ENCODE measurements around the gene TESK2. TPM values are rescaled to one million over a fixed set of nuclear protein-coding genes. Genes with fewer than 3 reads are reported as not detected.
A peak's percentile ranks its signal among the peaks of the same experiment; 100 is the strongest.

The TESK2 gene
- total and polyA plus RNA-seq, 2 of the 8 experiments (the other 6 are each of a cell fraction or from before 2014, with no cell fraction given): 10.8 to 12.6 TPM

- POLR2A ChIA-PET (ENCODE audit: partially characterized antibody): interaction anchor here (0.6 to 21.4 kb wide), 8 partner anchors 10 to 526 kb away, joined by 3 to 472 read pairs (median 3); partner anchors contain the start of genes BTBD19, HPDL and TESK2
- Histone ChIP-seq H3K4me1 (replicated peaks in 1 of 4; ENCODE audit: control insufficient read depth in 3 of 4, insufficient read depth in 4 of 4, low read length in 3 of 4) (peaks cover 0 to 5% (median under 1%) of the 10 kb centered on the region in 4 experiments; a peak in 3 of 7 replicates), H2BK120ac (replicated peaks; ENCODE audit: low read depth, low read length) (no peak overlapping the region), H2BK12ac (ENCODE audit: low read depth, low read length) (no peak overlapping the region), H3K27me3 (replicated peaks in 1 of 4; ENCODE audit: control insufficient read depth in 3 of 4, extremely low read depth in 1 of 4, insufficient read depth in 3 of 4, low read length in 3 of 4) (no peaks in the 10 kb centered on the region), H3K23me2 (ENCODE audit: low read depth, low read length) (no peaks in the 10 kb centered on the region), H3K56ac (replicated peaks; ENCODE audit: insufficient read length, low read depth, low read length) (no peak overlapping the region), H3K4me3 (ENCODE audit: extremely low read depth in 1 of 4, insufficient read depth in 2 of 4, low read depth in 3 of 4, low read length in 4 of 4) (no peak overlapping the region), H2AK5ac (ENCODE audit: low read depth, low read length) (no peak overlapping the region), H4K20me1 (replicated peaks in 1 of 2; ENCODE audit: control insufficient read depth in 1 of 2, insufficient read depth in 2 of 2, low read length in 2 of 2) (no peaks in the 10 kb centered on the region), H4K8ac (ENCODE audit: extremely low read depth, insufficient read depth, low read length) (no peak overlapping the region), H4K91ac (replicated peaks; ENCODE audit: insufficient read length, low read length) (no peak overlapping the region), H4K5ac (ENCODE audit: insufficient read length, low read depth, low read length) (no peak overlapping the region), H2BK5ac (ENCODE audit: low read depth, low read length) (no peak overlapping the region), H3K14ac (ENCODE audit: insufficient read length) (no peak overlapping the region), H3K36me3 (ENCODE audit: control insufficient read depth in 2 of 4, insufficient read depth in 4 of 4, low read length in 3 of 4) (peaks cover 8 to 43% (median 26%) of the 10 kb centered on the region in 4 experiments; a peak in 5 of 8 replicates), H3K4ac (replicated peaks; ENCODE audit: insufficient read length, low read depth, low read length) (no peak overlapping the region), H3K79me1 (ENCODE audit: low read depth, low read length) (peaks cover 5% of the 10 kb centered on the region; the same call in 1 of the 2 replicates), H3K27ac (ENCODE audit: low read depth, low read length) (no peak overlapping the region), H2AFZ (ENCODE audit: low read length) (no peak overlapping the region), H3K9ac (replicated peaks in 1 of 4; ENCODE audit: extremely low read depth in 1 of 4, low read depth in 3 of 4, low read length in 3 of 4) (no peak overlapping the region; a peak in 1 of 7 replicates), H3K9me3 (ENCODE audit: insufficient read depth in 2 of 2, low read depth in 1 of 2, low read length in 1 of 2) (no peaks in the 10 kb centered on the region), H3K18ac (ENCODE audit: extremely low read depth, low read length) (no peak overlapping the region), H3K79me2 (ENCODE audit: control insufficient read depth in 1 of 2, insufficient read depth in 2 of 2, low read length in 2 of 2) (peaks cover 0 to 20% of the 10 kb centered on the region in 2 experiments; a peak in 1 of 4 replicates), H2BK15ac (ENCODE audit: low read length) (no peak overlapping the region), H3K4me2 (ENCODE audit: insufficient read depth in 1 of 2, low read depth in 2 of 2, low read length in 2 of 2) (no peak overlapping the region), H2BK20ac (ENCODE audit: low read length) (no peak overlapping the region), H3K23ac (ENCODE audit: insufficient read length) (no peak overlapping the region)
- WGBS, 2 experiments (ENCODE audit: extremely low coverage in 1 of 2, insufficient coverage in 1 of 2, insufficient read length in 1 of 2, insufficient replicate concordance in 2 of 2, low coverage in 1 of 2, low lambda C conversion rate in 2 of 2, missing lambda C conversion rate in 1 of 2): 83% methylated on average over 9 of the region's 9 CpGs; no CpG with 5 or more reads in 1 of the 2 experiments
- no peak for DNase-seq (ENCODE audit: low read depth in 1 of 2, low spot score in 2 of 2)
- CTCF ChIA-PET (ENCODE audit: partially characterized antibody): interaction anchor here (0.6 to 2.1 kb wide), 9 partner anchors 10 to 557 kb away, joined by 3 to 7 read pairs (median 4); partner anchors contain the start of gene HECTD3
- FAIRE-seq: no peak
- TF ChIP-seq CBX8 (IDR thresholded peaks at IDR 0.05; ENCODE audit: borderline replicate concordance, low read depth, low read length) (no peak), ZNF274 (IDR thresholded peaks at IDR 0.05; ENCODE audit: borderline replicate concordance, extremely low read depth, low read length) (no peak), SP4 (IDR thresholded peaks at IDR 0.05; ENCODE audit: low read length) (no peak), CTCF (IDR thresholded peaks at IDR 0.05; ENCODE audit: control extremely low read depth in 1 of 3, insufficient read depth in 1 of 3, low read depth in 1 of 3, low read length in 3 of 3) (peak in 2 of 3 experiments; percentile 22 to 51; a peak in 2 of 4 replicates), POLR2AphosphoS5 (IDR thresholded peaks at IDR 0.05; ENCODE audit: low read depth, low read length) (no peak), RXRA (IDR thresholded peaks at IDR 0.05; ENCODE audit: insufficient read depth, low read depth, low read length) (no peak), RAD21 (IDR thresholded peaks at IDR 0.05 in 1 of 2, conservative IDR thresholded peaks at IDR 0.05 in 1 of 2; ENCODE audit: low read depth in 2 of 2, low read length in 2 of 2) (peak; percentile 10 to 37; a peak in 3 of 4 replicates), PHF8 (conservative IDR thresholded peaks at IDR 0.05; ENCODE audit: low read depth, low read length) (no peak)
Measured at GRCh38 chr1:45334308-45335245, 156.4 kb downstream of the TESK2 start.
